ENCODE data around the gene SMAD3.

GRCh38 chr15:67110361-67110781, 45.0 kb downstream of the SMAD3 start:
- TF ChIP-seq POLR2AphosphoS5 (IDR thresholded peaks at IDR 0.05) (no peak), CTCF (IDR thresholded peaks at IDR 0.05) (no peak)
